Stimulated activated CD8-positive, alpha-beta memory T cell treated with anti-CD3 and anti-CD28 coated beads, Interleukin-12 subunit alpha, Interleukin-12 subunit beta, amount 100 ng/mL, for 24 hours (primary cell): ENCODE results near the gene HSPA12B.

Experiments
- DNase-seq: peaks from one replicate; pipeline ENCODE4 v3.0.0-alpha.2; 2020; ENCODE audit errors: extremely low read depth

The HSPA12B gene

GRCh38 chr20:3702611-3703391 is 29.7 kb upstream of the HSPA12B start:
- DNase-seq, result no peak

- DNase-seq, result no peak
Observed at GRCh38 chr20:3704087-3704486, 28.4 kb upstream of the HSPA12B start.

- DNase-seq, result no peak
Observed at GRCh38 chr20:3705491-3705969, 27.0 kb upstream of the HSPA12B start.

GRCh38 chr20:3705970-3706739 is 26.3 kb upstream of the HSPA12B start:
- DNase-seq, result no peak

- DNase-seq, result no peak
Observed at GRCh38 chr20:3706774-3707507, 25.5 kb upstream of the HSPA12B start.

- no peak for DNase-seq
Observed at GRCh38 chr20:3707508-3707899, 25.0 kb upstream of the HSPA12B start.

GRCh38 chr20:3710011-3710466 is 22.4 kb upstream of the HSPA12B start:
- DNase-seq, result no peak

- DNase-seq, result peak; percentile 52
Observed at GRCh38 chr20:3710703-3711483, 21.6 kb upstream of the HSPA12B start.

- DNase-seq, result no peak
Observed at GRCh38 chr20:3711484-3711941, 21.0 kb upstream of the HSPA12B start.

GRCh38 chr20:3712279-3712873 is 20.1 kb upstream of the HSPA12B start, which contains the start of gene SIGLEC1:
SIGLEC1 (minus strand) TSS chr20:3712600; CDS start chr20:3707128, 5,472 bp downstream.
- no peak for DNase-seq

- DNase-seq, result no peak
Observed at GRCh38 chr20:3714092-3714491, 18.4 kb upstream of the HSPA12B start.

GRCh38 chr20:3716195-3716834 is 16.2 kb upstream of the HSPA12B start:
- DNase-seq, result no peak

- no peak for DNase-seq
Observed at GRCh38 chr20:3719046-3719445, 13.4 kb upstream of the HSPA12B start.

- no peak for DNase-seq
Observed at GRCh38 chr20:3720068-3720467, 12.4 kb upstream of the HSPA12B start.

- DNase-seq, result no peak
Observed at GRCh38 chr20:3720626-3721025, 11.9 kb upstream of the HSPA12B start.

GRCh38 chr20:3721912-3722311 is 10.6 kb upstream of the HSPA12B start:
- no peak for DNase-seq

- DNase-seq, result no peak
Observed at GRCh38 chr20:3723284-3723683, 9.2 kb upstream of the HSPA12B start.

GRCh38 chr20:3724356-3724755 is 8.1 kb upstream of the HSPA12B start:
- DNase-seq, result no peak

- DNase-seq, result no peak
Observed at GRCh38 chr20:3727401-3728021, 5.0 kb upstream of the HSPA12B start.

- no peak for DNase-seq
Observed at GRCh38 chr20:3728354-3728753, 4.1 kb upstream of the HSPA12B start.
